ENCODE results near the gene FOXP1.
"Not testable (repeated sequence)": the region's sequence is repeated elsewhere in the genome, so short reads cannot be mapped to it uniquely, and the experiment has no call there.

FOXP1 gene

GRCh38 chr3:71330505-71330904, 253.0 kb downstream of the FOXP1 start:
- no peaks in the 10 kb centered on the region; the same call in 1 of the 2 replicates for H3K9me3 ChIP-seq (ENCODE audit: control insufficient read depth, insufficient read depth, low read length)
- no peaks in the 10 kb centered on the region for H3K4me1 ChIP-seq (ENCODE audit: insufficient read depth, low read length)
- H3K36me3 ChIP-seq (ENCODE audit: insufficient read depth, low read length), result no peaks in the 10 kb centered on the region
- H3K9ac ChIP-seq (ENCODE audit: low read depth, low read length), result no peak overlapping the region

GRCh38 chr3:71329817-71330216, 253.7 kb downstream of the FOXP1 start:
- Histone ChIP-seq H3K4me1 (ENCODE audit: insufficient read depth, low read length) (no peaks in the 10 kb centered on the region), H3K36me3 (ENCODE audit: insufficient read depth, low read length) (no peaks in the 10 kb centered on the region), H3K9ac (ENCODE audit: low read depth, low read length) (no peak overlapping the region), H3K9me3 (ENCODE audit: control insufficient read depth, insufficient read depth, low read length) (no peaks in the 10 kb centered on the region; the same call in 1 of the 2 replicates)

- no peaks in the 10 kb centered on the region for H3K36me3 ChIP-seq (ENCODE audit: insufficient read depth, low read length)
- H3K9me3 ChIP-seq (ENCODE audit: control insufficient read depth, insufficient read depth, low read length), result no peaks in the 10 kb centered on the region; the same call in 1 of the 2 replicates
- H3K9ac ChIP-seq (ENCODE audit: low read depth, low read length), result no peak overlapping the region; the same call in 1 of the 2 replicates
- no peaks in the 10 kb centered on the region for H3K4me1 ChIP-seq (ENCODE audit: insufficient read depth, low read length)
These were observed 254.6 kb downstream of the FOXP1 start for GRCh38 chr3:71328926-71329325.

- H3K9ac ChIP-seq (ENCODE audit: low read depth, low read length), result no peak overlapping the region
- no peaks in the 10 kb centered on the region for H3K36me3 ChIP-seq (ENCODE audit: insufficient read depth, low read length)
- H3K4me1 ChIP-seq (ENCODE audit: insufficient read depth, low read length), result no peaks in the 10 kb centered on the region
- no peaks in the 10 kb centered on the region; the same call in 1 of the 2 replicates for H3K9me3 ChIP-seq (ENCODE audit: control insufficient read depth, insufficient read depth, low read length)
These were observed 255.6 kb downstream of the FOXP1 start for GRCh38 chr3:71327936-71328335.

- H3K4me1 ChIP-seq (ENCODE audit: insufficient read depth, low read length), result no peaks in the 10 kb centered on the region
- no peaks in the 10 kb centered on the region; the same call in 1 of the 2 replicates for H3K9me3 ChIP-seq (ENCODE audit: control insufficient read depth, insufficient read depth, low read length)
- no peak overlapping the region for H3K9ac ChIP-seq (ENCODE audit: low read depth, low read length)
- no peaks in the 10 kb centered on the region for H3K36me3 ChIP-seq (ENCODE audit: insufficient read depth, low read length)
These were observed 257.8 kb downstream of the FOXP1 start for GRCh38 chr3:71325715-71326114.

GRCh38 chr3:71324224-71324623, 259.3 kb downstream of the FOXP1 start:
- H3K4me1 ChIP-seq (ENCODE audit: insufficient read depth, low read length); H3K9ac ChIP-seq (ENCODE audit: low read depth, low read length); H3K9me3 ChIP-seq (ENCODE audit: control insufficient read depth, insufficient read depth, low read length); H3K36me3 ChIP-seq (ENCODE audit: insufficient read depth, low read length): not testable (repeated sequence)

- no peaks in the 10 kb centered on the region for H3K36me3 ChIP-seq (ENCODE audit: insufficient read depth, low read length)
- H3K9ac ChIP-seq (ENCODE audit: low read depth, low read length), result no peak overlapping the region
- H3K9me3 ChIP-seq (ENCODE audit: control insufficient read depth, insufficient read depth, low read length), result no peaks in the 10 kb centered on the region
- no peaks in the 10 kb centered on the region for H3K4me1 ChIP-seq (ENCODE audit: insufficient read depth, low read length)
These were observed 260.0 kb downstream of the FOXP1 start for GRCh38 chr3:71323558-71323957.

- Histone ChIP-seq H3K4me1 (ENCODE audit: insufficient read depth, low read length) (no peaks in the 10 kb centered on the region), H3K9me3 (ENCODE audit: control insufficient read depth, insufficient read depth, low read length) (no peaks in the 10 kb centered on the region), H3K9ac (ENCODE audit: low read depth, low read length) (no peak overlapping the region), H3K36me3 (ENCODE audit: insufficient read depth, low read length) (no peaks in the 10 kb centered on the region)
These were observed 261.4 kb downstream of the FOXP1 start for GRCh38 chr3:71322154-71322553.

- no peak overlapping the region for H3K9ac ChIP-seq (ENCODE audit: low read depth, low read length)
- no peaks in the 10 kb centered on the region for H3K4me1 ChIP-seq (ENCODE audit: insufficient read depth, low read length)
- no peaks in the 10 kb centered on the region for H3K36me3 ChIP-seq (ENCODE audit: insufficient read depth, low read length)
- no peaks in the 10 kb centered on the region for H3K9me3 ChIP-seq (ENCODE audit: control insufficient read depth, insufficient read depth, low read length)
These were observed 263.8 kb downstream of the FOXP1 start for GRCh38 chr3:71319771-71320170.

- no peaks in the 10 kb centered on the region for H3K9me3 ChIP-seq (ENCODE audit: control insufficient read depth, insufficient read depth, low read length)
- no peak overlapping the region for H3K9ac ChIP-seq (ENCODE audit: low read depth, low read length)
- H3K36me3 ChIP-seq (ENCODE audit: insufficient read depth, low read length), result no peaks in the 10 kb centered on the region
- no peaks in the 10 kb centered on the region for H3K4me1 ChIP-seq (ENCODE audit: insufficient read depth, low read length)
These were observed 265.1 kb downstream of the FOXP1 start for GRCh38 chr3:71318458-71318827.

- Histone ChIP-seq H3K9me3 (ENCODE audit: control insufficient read depth, insufficient read depth, low read length) (no peaks in the 10 kb centered on the region), H3K36me3 (ENCODE audit: insufficient read depth, low read length) (no peaks in the 10 kb centered on the region), H3K4me1 (ENCODE audit: insufficient read depth, low read length) (no peaks in the 10 kb centered on the region), H3K9ac (ENCODE audit: low read depth, low read length) (no peak overlapping the region)
These were observed 265.6 kb downstream of the FOXP1 start for GRCh38 chr3:71317749-71318457.

GRCh38 chr3:71317140-71317539, 266.4 kb downstream of the FOXP1 start:
- no peaks in the 10 kb centered on the region for H3K4me1 ChIP-seq (ENCODE audit: insufficient read depth, low read length)
- no peak overlapping the region for H3K9ac ChIP-seq (ENCODE audit: low read depth, low read length)
- H3K9me3 ChIP-seq (ENCODE audit: control insufficient read depth, insufficient read depth, low read length), result no peaks in the 10 kb centered on the region
- no peaks in the 10 kb centered on the region for H3K36me3 ChIP-seq (ENCODE audit: insufficient read depth, low read length)

GRCh38 chr3:71316066-71316777, 267.3 kb downstream of the FOXP1 start:
- no peaks in the 10 kb centered on the region for H3K36me3 ChIP-seq (ENCODE audit: insufficient read depth, low read length)
- H3K4me1 ChIP-seq (ENCODE audit: insufficient read depth, low read length), result no peaks in the 10 kb centered on the region
- H3K9me3 ChIP-seq (ENCODE audit: control insufficient read depth, insufficient read depth, low read length), result no peaks in the 10 kb centered on the region
- no peak overlapping the region for H3K9ac ChIP-seq (ENCODE audit: low read depth, low read length)

- no peaks in the 10 kb centered on the region for H3K9me3 ChIP-seq (ENCODE audit: control insufficient read depth, insufficient read depth, low read length)
- H3K4me1 ChIP-seq (ENCODE audit: insufficient read depth, low read length), result 0 out of 2 replicates have a peak, but pooled peaks cover 4% of the 10 kb centered on the region
- H3K36me3 ChIP-seq (ENCODE audit: insufficient read depth, low read length), result no peaks in the 10 kb centered on the region
- no peak overlapping the region for H3K9ac ChIP-seq (ENCODE audit: low read depth, low read length)
These were observed 268.1 kb downstream of the FOXP1 start for GRCh38 chr3:71315431-71315830.

GRCh38 chr3:71313844-71314243, 269.7 kb downstream of the FOXP1 start:
- Histone ChIP-seq H3K36me3 (ENCODE audit: insufficient read depth, low read length) (no peaks in the 10 kb centered on the region), H3K9me3 (ENCODE audit: control insufficient read depth, insufficient read depth, low read length) (no peaks in the 10 kb centered on the region), H3K9ac (ENCODE audit: low read depth, low read length) (no peak overlapping the region), H3K4me1 (ENCODE audit: insufficient read depth, low read length) (0 out of 2 replicates have a peak, but pooled peaks cover 13% of the 10 kb centered on the region)
